SIG-M5 treated with dmso at 0.1 percent for 504 hours (cell line): Measurements from ENCODE around the gene TEAD1.

ENCODE experiments used
- DNase-seq: peaks from one replicate; lab custom pipeline; 2025; ENCODE audit not compliant: unreplicated experiment; lab: John Stamatoyannopoulos, UW

TEAD1 gene

DNA sequence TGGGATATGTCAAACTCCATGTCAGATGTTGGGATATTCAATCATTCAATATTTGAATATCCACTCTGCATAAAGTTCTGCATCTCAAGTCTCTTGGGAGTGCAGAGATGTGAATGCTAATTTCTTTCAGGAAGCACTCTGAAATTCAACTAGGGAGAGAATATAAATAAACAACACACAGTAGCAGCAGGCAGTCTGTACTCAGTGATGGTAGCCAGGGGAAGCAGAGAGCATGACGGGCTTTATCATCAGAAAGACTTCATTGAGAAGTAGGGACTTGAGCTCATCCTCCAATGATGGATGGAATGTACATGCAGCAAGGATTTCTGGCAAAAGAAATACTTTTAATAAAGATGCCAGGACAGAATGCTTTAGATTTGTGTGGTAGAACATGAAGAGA, 9.8 kb upstream of the TEAD1 start:
- DNase-seq, result no peak

DNA sequence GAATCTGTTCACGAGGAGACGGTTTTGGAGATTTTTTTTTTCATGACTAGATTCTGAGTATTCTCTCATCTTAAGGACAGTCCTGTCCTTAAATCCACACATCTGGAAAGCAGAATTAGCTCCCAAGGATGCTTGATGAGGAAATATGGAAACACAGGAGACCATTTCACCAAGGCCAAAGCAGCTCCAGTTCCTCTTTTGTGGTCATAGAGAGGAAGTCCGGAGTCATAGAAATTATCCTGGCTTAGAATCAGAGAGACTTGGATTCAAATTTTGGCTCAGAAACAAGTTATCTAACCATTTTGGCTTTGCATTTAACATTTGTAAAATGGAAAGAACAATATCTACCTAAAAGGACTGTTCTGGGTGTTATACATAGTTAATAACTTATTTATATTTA, 7.3 kb upstream of the TEAD1 start:
- DNase-seq, result no peak

- no peak for DNase-seq
These were observed 6.6 kb upstream of the TEAD1 start for GRCh38 chr11:12667646-12668045.

DNA sequence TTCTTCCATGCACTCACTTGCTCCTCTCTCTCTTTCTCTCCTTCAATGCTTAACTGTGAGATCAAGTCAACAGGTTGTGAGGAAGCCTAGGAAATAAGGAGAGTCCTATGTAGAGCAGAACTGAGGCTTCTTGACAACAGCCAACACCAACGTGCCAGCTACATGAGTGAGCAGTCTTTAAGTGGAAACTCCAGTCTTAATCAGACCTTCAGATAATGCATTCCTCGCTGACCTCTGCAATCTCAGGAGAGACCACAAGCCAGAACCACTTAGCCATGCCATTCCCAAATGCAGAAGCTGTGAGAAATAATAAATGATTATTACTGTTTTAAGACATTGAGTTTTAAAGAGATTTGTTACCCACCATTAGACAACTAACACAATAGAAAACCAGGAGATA, 6.1 kb upstream of the TEAD1 start:
- no peak for DNase-seq

DNA sequence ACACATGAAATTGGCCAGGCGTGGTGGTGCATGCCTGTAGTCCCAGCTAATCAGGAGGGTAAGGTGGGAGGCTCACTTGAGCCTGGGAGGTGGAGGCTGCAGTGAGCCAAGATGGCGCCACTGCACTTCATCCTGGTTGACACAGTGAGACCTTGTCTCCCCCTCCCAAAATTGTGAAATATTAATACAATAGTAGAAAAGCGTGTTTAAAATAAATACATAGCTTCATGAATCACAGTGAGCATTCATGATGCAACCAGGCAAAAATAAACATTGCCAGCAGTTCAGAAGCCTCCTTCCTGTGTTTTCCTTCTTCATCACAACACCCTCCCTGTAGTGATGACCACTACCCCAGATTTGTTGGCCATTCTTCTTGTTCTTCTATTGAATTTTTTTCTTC, 4.3 kb upstream of the TEAD1 start:
- no peak for DNase-seq

- DNase-seq, result no peak
These were observed 2.9 kb upstream of the TEAD1 start for GRCh38 chr11:12671370-12671769.

DNA sequence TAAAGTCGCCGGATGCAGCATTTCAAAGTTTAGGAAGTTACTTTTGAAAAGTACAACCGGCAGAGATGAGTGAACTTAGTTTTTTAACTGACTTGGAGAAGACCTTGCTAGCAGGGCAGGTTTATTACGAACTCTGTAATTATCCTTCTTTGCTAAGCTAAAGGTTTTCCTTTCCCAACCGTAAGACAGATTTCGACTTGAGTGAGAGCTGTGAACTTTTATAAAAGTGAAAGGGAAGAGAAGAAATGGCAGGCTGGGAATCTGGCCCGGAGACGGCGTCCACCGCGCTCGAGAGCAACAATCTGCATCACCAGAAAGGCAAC, 659 bp upstream of the TEAD1 start:
- no peak for DNase-seq

- DNase-seq, result no peak
These were observed 332 bp downstream of the TEAD1 start for GRCh38 chr11:12674571-12674935.

- DNase-seq, result no peak
These were observed 895 bp downstream of the TEAD1 start for GRCh38 chr11:12674936-12675696.

GRCh38 chr11:12675951-12676711, 1.9 kb downstream of the TEAD1 start:
- no peak for DNase-seq

DNA sequence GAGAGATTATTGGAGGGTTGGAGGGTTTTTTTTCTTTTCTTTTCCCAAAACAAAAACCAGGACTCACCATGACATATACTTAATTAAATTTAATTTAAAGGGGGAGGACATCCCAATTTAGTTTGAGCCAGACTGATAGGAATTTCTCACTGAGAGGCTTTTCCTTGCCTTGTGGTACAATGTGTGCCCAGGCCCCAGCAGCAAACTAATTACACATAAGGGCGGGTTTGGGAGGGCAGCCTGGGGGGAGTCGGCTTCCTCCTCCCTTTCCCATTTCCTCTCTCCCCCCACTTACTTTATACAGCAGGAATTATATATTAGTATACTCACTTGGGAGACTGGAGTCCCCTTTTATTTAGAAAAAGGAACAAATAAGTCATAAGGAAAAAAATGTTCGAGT, 2.9 kb downstream of the TEAD1 start:
- DNase-seq, result no peak

DNA sequence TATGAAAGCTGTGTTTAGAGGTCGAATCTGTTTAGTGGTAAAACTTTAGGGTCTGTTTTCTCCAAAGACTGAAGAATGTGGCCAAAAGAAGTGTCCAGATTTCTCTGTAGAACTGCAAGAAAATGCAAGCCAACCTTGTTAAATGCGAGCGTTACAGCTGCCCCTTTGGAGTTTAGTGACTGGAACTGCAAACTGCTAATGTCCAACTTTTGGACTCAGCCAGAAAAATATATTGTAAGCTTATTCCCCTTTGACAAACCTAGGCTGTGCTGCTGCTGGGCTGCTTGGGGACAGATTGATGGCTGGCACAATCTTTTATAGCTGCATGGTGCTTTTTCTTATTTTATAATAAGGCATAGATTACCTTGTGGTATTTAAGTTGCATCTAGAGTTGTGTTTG, 3.9 kb downstream of the TEAD1 start:
- no peak for DNase-seq

DNA sequence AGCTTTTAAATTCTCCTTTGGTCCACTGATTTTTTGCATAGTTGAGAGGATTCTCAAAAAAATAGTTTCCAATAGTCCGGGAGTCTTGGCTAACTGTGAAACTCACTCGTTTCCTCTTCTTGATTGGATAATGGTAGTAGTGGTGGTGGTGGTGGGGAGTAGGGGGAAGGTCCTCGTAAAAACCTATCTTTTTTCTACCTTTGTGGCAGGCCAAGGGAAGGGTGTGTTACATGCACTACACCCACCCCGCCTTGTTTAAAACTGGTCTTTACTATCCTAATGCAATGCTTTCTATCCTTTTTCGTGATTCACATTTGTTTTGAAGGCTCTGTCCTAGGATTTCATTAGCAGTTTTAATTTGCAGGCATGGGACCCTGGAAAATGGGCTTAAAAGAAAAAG, 4.8 kb downstream of the TEAD1 start:
- no peak for DNase-seq

GRCh38 chr11:12679471-12679870, 5.2 kb downstream of the TEAD1 start:
- DNase-seq, result no peak

DNA sequence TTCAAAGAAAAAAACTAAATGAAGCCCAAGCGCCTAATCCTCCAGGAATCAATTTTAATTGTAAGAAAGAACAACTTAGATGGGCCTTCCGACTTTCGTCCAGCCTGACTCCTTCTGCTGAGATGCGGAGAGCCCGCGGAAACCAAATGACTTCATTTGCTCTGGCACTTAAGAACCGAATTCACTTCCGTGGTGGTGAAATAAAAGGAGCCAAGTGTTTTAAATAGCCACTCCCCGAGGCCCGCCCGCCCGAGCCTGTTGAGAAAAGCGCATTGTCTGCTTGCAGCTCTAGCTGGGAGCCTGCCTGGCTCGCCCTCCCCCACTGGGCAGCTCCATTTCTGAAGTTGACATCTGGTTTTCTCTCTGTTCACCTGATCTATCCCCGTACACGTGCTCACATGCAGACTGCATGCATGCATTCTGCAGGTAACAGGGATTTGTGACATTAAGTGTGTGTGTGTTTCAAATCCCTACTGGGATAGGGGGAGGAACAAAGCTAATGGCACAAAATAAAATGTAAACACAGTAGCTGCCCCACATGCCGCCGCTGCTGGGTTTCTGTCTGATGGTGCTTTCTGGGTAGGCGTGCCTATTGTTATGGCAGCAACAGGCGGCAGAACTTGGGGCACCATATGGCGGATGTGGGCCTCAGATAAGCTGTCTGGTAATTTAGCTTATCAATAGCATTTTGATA, 6.2 kb downstream of the TEAD1 start:
- peak; percentile 40 for DNase-seq

DNA sequence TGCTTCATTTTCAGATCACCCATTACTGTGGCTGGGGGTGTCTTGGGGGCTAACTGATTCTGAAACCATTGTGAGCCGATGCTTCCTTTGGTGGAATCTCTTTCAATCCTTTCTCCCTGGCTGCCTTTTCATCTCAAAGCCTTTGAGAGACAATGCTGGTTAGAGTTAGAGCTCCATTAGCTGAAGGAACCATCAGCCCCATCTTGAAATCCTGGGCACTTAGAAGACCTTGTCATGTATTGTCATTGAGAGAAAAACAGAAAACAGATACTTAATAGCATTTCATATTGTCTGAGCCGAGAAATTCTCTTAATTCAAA, 6.7 kb downstream of the TEAD1 start:
- no peak for DNase-seq

DNA sequence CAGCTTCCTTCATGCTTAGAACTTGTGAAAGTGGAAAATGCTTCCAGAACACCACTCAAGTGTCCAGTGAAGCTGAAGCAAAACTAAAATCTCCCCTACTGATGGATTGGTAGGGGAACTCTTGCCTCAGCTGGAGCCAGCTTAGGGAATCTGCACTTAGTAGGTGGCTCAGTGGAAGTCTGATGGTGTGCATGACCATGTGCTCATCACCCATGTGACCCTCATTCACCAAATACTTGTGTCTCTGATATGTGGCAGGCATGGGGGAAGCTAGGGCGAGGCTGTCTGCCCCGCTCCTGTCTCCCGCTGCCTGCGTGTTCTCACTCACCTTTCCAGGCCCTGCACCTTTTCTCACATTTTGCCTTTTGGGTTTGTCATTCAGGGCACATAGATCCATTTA, 7.2 kb downstream of the TEAD1 start:
- DNase-seq, result no peak

DNA sequence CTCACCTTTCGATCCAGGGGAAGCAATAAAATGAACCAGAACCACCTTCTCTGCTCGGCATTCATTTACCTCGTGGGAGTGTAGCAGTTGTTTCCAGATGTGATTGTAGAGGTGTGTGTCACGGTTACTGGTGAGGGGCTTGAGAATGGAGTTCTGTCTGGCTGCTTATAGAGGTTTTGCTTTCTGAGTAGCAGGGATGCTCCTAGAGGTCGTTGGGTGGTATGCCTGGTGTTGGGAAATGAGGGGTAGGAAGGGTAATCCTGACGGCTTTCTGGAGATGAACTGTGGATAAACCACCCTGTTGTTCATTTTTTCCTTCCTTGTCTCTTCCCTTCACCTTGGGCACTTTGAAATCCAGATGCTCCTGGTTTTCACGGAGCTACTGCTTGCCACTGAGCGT, 8.1 kb downstream of the TEAD1 start:
- no peak for DNase-seq

DNA sequence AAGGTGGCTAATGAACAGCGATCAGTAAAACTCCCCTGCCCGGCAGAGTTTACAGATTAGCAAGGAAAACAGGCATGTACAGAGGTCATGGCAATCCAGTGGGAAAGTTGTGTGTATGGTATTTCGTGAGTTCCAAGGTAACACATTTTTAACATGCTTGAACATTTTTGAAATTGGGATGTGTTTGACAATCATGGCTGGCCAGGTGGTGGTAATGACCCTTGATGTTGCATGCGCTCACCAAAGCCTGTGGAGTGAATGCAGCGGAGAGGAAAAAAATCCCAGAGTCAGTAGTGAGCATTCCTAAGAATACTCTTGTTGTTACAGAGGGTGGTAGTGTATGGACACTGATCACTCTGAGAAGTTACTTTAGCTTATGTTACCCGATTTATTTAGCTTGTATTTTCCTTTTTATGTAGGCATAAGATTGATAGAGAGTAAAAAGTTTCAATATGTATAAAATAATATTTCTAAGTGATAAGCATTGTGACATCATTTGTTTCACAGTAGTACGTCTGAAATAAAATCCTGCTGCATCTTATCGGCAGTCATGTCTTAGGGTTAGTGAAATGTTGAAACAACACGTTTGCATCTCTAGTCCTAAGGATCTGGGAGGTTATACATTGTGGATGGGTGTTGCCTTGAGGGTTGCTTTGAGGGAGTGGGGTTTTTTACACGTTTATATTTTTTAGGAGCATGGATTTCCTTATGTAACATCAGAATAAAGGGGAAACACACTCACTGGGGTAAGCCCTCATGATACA, 8.7 kb downstream of the TEAD1 start:
- no peak for DNase-seq

DNA sequence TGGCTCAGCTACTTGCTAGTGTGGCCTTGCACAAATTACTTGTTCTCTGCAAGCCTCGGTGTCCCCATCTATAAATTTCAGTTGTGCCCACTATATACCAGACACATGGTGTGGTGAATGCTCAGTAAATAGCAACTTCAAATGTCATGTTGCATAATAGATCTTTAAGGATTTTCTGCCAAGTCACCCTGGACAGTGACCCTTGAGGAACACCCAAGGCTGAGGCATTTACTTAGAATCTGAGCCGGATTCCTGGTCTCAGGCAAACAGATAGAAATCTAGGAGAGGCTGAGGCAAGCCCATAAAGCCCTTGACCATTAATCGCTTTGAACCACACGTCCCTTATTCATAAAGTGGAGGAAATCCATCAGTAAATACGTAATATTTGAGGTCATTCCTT, 9.7 kb downstream of the TEAD1 start:
- DNase-seq, result no peak

DNA sequence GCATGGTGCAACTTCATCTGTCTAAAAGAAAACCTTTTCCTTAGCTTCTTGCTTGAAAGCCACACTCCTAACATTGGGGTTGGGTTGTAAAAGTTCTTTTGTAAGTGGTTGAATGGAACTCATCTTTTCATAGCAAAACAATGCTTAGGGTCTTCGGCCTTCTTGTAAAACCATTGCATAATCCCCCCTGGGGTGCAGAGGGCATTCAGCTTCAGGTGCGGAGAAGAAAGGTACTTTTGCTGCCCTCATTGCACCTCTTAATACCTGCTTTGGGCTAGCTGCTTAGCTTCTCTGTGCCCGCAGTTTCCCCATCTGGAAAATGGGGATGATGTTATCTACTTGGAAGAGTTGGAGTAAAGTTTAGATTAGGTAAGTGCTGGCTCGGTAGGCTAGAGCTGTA, 10.1 kb downstream of the TEAD1 start:
- no peak for DNase-seq

DNA sequence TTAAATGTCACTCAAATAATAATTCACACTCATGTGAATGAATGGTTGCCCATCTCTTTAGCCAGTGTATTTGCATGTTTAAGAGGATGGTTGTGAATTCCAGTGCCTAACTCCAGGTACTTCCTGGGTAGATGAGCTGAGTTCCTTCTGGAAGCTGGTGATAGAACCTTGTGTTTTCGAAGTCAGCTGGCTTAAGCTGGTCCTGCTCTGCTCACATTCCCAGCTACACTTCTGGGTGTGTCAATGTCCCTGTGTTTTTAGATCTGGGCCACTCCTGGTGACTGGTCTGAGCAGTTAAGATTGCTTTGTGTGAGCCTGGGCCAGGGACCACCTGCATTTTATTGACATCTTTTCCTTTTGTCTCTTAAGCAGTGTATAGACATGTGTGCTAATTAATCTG, 10.6 kb downstream of the TEAD1 start:
- no peak for DNase-seq
